ENCODE measurements around the gene PXMP2. TPM values are rescaled to one million over a fixed set of nuclear protein-coding genes. Genes with fewer than 3 reads are reported as not detected.
"Not testable (repeated sequence)": the region's sequence is repeated elsewhere in the genome, so short reads cannot be mapped to it uniquely, and the experiment has no call there.

Gene PXMP2
- total RNA-seq, 1 donor from 2014 or later: 12.3 TPM

DNA sequence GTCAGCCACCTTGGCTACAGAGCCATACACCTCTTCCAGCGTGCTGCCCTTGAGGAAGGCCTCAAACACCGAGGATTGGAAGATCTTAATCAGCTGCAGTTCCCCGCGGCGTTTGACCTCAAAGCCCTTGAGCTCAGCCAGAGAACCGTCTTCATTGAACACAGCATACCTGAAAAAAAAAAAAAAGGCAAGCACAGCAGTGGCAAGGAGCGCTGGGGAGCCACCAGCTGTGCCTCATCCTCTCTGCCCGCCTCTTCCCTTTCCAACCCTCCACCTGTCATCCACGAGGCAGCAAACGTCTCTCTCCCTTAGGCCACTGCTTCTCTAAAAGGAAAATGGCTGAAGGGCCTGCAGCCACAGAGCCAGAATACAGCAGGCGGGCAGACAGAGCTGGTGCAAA is 26.4 kb upstream of the PXMP2 start:
- no peak for ATAC-seq

DNA sequence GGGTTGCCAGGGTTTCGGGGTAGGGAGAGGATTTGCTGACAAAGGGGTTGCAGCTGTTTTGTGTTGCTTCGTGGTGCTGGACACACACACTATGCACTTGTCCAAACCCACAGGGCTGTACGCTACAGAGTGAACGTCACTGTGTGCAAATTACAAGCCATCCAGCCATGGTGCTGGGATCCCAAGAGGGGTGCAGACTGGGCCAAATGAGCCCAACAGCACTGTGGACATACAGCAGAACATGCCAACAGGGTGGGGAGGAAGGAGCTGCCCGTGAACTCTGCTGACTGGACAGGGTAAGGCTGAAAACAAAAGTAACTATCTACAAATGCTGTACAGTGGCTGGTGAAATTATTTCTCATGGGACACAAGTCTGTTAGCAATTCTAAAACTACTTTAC is 25.4 kb upstream of the PXMP2 start:
- ATAC-seq: no peak

- peak; percentile 14 for ATAC-seq
Observed at GRCh38 chr12:132662901-132663755, 24.3 kb upstream of the PXMP2 start.

- ATAC-seq: no peak
Observed at GRCh38 chr12:132664206-132665148, 22.9 kb upstream of the PXMP2 start.

DNA sequence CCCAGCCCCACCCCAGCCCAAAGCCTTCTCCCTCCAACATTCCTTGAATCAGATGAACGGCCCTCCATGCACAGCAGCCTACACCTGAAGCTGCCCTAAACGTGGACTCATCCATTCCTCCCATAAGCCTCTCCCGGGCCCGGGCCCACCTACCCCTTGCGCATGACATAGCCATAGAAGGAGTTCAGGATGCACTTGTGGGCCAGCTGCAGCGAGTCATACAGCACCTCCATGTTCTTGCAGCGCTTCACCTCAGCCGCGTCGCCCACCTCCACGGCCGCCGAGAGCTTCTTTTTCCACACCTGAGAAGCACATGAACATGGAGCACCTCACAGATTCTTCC is 22.3 kb upstream of the PXMP2 start:
- ATAC-seq: no peak

GRCh38 chr12:132665794-132666193 is 21.6 kb upstream of the PXMP2 start:
- ATAC-seq: no peak

DNA sequence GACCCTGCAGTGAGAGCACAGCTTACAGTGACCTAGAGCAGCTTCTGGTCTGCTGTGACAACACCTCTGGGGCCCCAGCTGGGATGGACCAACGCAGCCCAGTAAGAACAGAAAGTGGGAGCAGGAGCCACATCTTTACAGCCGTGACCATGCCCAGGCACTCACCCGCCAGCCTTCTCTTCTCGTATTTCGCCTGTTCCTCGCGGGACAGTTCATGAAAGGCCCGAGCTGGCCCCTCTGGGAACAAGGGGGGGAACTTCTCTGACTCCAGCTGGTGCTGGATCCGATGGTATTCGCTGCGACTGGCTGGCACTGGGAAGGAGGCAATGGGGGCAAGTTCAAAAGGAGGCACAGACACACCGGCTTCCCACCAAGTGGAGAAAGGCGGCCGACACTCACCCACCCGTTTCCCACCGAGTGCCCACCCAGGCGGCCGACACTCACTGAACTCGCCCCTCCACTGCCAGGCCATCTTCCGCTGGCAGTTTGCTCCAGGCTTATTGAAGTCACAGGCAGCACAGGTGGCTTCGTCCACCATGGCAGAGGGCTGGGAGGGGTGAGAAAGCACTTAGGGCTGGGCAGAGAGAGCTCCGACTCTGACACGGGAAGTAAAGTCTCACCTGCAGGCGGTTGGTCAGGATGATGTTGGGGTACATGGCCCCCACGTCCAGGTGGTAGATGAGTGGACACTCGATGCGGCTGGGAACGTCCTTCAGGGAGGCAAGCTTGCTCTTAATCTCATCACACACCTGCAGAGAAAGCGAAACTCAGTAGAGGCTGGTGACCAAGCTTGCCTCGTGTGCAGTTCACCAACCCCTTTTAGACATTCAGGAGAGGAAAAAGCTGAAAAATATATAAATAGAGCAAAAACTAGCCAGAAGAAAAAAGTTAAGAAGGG is 18.9 kb upstream of the PXMP2 start:
- ATAC-seq: no peak

DNA sequence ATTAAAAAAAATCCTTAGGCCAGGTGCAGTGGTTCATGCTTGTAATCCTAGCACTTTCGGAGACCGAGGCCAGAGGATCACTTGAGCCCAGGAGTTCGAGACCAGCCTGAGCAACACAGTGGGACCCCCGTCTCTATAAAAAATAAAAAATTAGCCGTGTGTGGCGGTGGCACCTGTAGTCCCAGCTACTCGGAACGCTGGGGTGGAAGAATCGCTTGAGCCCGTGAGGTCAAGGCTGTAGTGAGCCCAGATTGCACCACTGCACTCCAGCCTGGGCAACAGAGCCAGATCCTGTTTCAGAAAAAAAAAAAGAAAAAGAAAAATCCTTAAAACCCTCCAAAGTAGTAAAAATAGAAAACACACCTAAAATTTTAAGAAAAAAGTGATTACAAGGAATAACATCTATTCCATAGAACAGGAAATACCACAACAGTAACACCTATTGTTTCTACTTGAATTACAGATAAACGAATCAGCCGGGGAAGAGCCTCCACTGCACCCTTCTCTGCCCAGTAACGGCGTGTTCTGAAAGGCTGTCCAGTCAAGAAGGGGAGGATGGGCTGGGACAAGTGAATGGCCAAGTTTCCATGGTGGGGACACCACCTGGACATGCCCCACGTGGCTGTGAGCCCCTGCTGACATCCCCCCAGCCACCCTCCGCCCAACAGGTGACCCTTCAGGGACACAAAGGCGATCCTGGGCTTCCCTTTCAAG is 18.1 kb upstream of the PXMP2 start:
- ATAC-seq: no peak

- no peak for ATAC-seq
Observed at GRCh38 chr12:132672116-132672515, 15.3 kb upstream of the PXMP2 start.

DNA sequence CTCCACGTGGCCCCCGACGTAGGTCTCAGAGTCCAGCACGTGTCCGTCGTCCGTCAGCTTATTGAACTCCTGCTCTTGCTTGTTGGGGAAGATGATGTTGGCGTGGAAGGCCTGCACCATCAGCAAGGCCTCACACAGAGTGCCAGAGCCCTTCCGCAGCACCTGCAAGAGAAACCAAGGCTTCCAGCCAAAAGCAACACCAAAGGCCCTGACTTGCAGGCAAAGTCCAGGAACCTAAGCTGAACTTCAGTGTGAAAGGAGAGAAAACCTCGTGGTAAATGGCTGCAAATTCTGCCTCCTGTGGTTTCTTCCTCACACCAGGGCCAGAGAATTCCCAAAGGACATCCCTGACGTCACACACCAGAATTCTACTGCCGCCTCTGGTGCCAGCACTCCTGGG is 14.7 kb upstream of the PXMP2 start:
- no peak for ATAC-seq

DNA sequence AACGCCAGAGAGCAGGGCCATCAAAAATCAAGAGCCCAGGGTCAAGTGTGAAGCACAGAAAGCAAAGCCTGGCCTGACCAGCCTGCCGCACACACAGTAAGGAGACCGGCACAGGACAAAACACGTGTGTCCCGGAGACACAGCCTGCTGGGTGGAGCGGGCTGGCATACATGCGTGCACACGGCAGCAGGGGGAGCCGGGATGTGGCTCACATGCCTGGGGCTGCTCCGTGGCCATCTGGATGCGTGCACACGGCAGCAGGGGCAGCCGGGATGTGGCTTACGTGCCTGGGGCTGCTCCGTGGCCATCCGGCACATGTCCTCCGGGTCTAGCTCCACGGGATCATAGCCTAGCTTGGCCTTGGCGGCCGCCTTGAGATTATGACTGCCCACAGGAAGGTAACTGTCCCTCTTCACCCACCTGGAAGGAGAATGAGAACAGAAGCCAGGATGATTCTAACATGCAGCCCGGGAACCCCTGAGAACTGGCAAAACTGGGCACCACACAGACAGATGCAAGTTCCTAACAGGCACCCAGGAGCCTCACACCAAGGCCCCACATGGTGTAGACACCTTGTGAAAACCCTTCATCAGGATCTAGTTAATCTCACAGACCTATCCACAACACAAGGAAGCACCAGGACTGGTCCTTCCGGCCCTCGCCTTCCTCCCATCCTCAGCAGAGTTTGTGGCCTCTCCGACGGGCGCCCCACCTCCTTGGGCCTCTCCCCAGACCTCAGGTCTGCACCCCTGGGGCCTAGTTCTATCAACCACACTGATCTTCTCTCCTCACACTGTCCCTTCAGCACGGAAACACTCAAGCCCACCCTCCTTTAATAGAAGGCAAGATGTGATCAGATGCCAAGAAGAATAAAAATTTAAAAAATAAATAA is 13.9 kb upstream of the PXMP2 start:
- ATAC-seq: peak; percentile 17

DNA sequence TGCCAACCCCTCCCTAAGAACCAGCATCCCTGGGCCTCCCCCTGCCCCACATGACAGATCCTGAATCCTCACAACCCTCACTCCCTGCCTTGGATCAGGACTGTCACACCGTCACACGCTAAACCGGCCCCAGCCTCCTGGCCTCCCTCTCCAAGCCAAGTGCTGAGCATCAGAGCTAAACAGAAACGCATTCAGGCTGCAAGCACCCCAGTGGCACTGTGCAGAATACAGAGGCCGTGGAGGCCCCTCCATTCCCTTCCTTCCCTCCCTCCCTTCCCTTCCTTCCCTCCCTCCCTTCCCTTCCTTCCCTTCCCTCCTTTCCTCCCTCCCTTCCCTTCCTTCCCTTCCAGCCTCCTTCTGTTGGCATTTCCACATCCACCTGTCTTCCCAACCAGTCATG is 12.8 kb upstream of the PXMP2 start:
- no peak for ATAC-seq

GRCh38 chr12:132675757-132676432 is 11.5 kb upstream of the PXMP2 start:
- peak; percentile 51 for ATAC-seq

- no peak for ATAC-seq
Observed at GRCh38 chr12:132677492-132677891, 9.9 kb upstream of the PXMP2 start.

- no peak for ATAC-seq
Observed at GRCh38 chr12:132685400-132685799, 2.0 kb upstream of the PXMP2 start.

GRCh38 chr12:132686825-132687210 is 569 bp upstream of the PXMP2 start:
- peak; percentile 70 for ATAC-seq

DNA sequence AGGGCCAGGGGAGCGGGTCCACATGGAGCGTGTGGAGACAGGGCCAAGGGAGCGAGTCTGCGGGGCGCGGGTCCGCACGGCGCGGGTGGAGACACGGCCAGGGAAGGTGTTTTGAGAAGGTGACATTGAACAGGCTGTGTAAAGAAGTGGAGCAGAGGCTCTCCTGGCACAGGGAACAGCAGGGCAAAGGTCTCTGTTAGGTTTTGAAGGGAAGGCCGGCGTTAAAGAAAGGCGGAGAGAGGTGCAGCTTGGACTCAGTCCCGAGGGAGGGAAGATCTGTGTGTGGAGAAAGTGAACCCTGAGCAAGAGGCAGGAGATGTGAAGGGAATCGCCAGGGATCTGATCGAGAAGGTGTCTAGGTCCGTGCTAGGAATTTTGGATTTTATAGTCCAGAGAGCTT is 1.8 kb downstream of the PXMP2 start:
- ATAC-seq: no peak

- ATAC-seq: no peak
Observed at GRCh38 chr12:132690112-132690511, 2.7 kb downstream of the PXMP2 start.

DNA sequence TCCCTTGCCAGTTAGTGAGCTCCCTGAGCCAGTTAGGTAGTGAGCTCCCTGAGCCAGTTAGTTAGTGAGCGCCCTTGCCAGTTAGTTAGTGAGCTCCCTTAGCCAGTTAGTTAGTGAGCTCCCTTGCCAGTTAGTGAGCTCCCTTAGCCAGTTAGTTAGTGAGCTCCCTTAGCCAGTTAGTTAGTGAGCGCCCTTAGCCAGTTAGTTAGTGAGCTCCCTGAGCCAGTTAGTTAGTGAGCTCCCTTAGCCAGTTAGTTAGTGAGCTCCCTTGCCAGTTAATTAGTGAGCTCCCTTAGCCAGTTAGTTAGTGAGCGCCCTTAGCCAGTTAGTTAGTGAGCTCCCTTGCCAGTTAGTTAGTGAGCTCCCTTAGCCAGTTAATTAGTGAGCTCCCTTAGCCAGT is 4.6 kb downstream of the PXMP2 start:
- not testable (repeated sequence) for ATAC-seq

DNA sequence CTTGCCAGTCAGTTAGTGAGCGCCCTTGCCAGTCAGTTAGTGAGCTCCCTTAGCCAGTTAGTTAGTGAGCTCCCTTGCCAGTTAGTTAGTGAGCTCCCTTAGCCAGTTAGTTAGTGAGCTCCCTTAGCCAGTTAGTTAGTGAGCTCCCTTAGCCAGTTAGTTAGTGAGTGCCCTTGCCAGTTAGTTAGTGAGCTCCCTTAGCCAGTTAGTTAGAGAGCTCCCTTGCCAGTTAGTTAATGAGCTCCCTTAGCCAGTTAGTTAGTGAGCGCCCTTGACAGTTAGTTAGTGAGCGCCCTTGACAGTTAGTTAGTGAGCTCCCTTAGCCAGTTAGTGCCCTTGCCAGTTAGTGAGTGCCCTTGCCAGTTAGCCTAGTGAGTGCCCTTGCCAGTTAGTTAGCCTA is 7.5 kb downstream of the PXMP2 start:
- ATAC-seq: not testable (repeated sequence)
